Body of pancreas (tissue), 4 donors: ENCODE measurements around the gene PLCB1.

ENCODE experiments used
- CTCF ChIP-seq, 7 experiments: fragments of 450-650 bp in 4 of 7; fragments of 200-600 bp in 3 of 7; sonication (generic) in 3 of 7; IDR thresholded peaks; one replicate each; pipeline ENCODE4 v1.5.1; 2016 to 2019; ENCODE audit warnings: antibody characterized with exemption in 7 of 7
- POLR2A ChIP-seq, 3 donors: fragments of 450-650 bp; IDR thresholded peaks; one replicate each; pipeline ENCODE4 v1.6.1; 2016; ENCODE audit warnings: antibody characterized with exemption in 3 of 3, mild to moderate bottlenecking in 2 of 3

GRCh38 chr20:8545212-8545611 is 413.1 kb downstream of the PLCB1 start:
- no peak for TF ChIP-seq CTCF (IDR thresholded peaks at IDR 0.05)
- no peak for TF ChIP-seq POLR2A (IDR thresholded peaks at IDR 0.05)
